ENCODE measurements around the gene KCTD6.

Gene KCTD6

GRCh38 chr3:58528629-58529028 is 36.7 kb downstream of the KCTD6 start:
- Histone ChIP-seq H3K4me2 (ENCODE audit: low read length) (no peak overlapping the region), H3K9me3 (ENCODE audit: insufficient read depth, low read length) (no peaks in the 10 kb centered on the region)
- no peak for TF ChIP-seq EZH2phosphoT487 (IDR thresholded peaks at IDR 0.05; ENCODE audit: low read depth)
- TF ChIP-seq, protein P1, sequence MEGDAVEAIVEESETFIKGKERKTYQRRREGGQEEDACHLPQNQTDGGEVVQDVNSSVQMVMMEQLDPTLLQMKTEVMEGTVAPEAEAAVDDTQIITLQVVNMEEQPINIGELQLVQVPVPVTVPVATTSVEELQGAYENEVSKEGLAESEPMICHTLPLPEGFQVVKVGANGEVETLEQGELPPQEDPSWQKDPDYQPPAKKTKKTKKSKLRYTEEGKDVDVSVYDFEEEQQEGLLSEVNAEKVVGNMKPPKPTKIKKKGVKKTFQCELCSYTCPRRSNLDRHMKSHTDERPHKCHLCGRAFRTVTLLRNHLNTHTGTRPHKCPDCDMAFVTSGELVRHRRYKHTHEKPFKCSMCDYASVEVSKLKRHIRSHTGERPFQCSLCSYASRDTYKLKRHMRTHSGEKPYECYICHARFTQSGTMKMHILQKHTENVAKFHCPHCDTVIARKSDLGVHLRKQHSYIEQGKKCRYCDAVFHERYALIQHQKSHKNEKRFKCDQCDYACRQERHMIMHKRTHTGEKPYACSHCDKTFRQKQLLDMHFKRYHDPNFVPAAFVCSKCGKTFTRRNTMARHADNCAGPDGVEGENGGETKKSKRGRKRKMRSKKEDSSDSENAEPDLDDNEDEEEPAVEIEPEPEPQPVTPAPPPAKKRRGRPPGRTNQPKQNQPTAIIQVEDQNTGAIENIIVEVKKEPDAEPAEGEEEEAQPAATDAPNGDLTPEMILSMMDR (IDR thresholded peaks at IDR 0.05; ENCODE audit: low read depth, low read length) = no peak

GRCh38 chr3:58529516-58530353 is 37.8 kb downstream of the KCTD6 start:
- H3K4me2 ChIP-seq (ENCODE audit: low read length) = no peak overlapping the region
- H3K27ac ChIP-seq (ENCODE audit: low read length) = no peak overlapping the region
- H3K4me1 ChIP-seq (ENCODE audit: low read length) = peaks cover 6% of the 10 kb centered on the region
- H3K4me3 ChIP-seq (ENCODE audit: low read length) = no peak overlapping the region
- H3K79me2 ChIP-seq (ENCODE audit: low read length) = no peaks in the 10 kb centered on the region
- no peaks in the 10 kb centered on the region for H3K36me3 ChIP-seq (replicated peaks; ENCODE audit: low read depth, low read length)
- no peak for TF ChIP-seq EZH2phosphoT487 (IDR thresholded peaks at IDR 0.05; ENCODE audit: low read depth)
- TF ChIP-seq, protein P1 (IDR thresholded peaks at IDR 0.05; ENCODE audit: low read depth, low read length) = peak; percentile 42
- H2AFZ ChIP-seq (ENCODE audit: low read depth, low read length) = no peak overlapping the region
- H4K20me1 ChIP-seq (ENCODE audit: insufficient read depth, low read length) = no peaks in the 10 kb centered on the region
- H3K27me3 ChIP-seq (ENCODE audit: low read depth, low read length) = no peaks in the 10 kb centered on the region
- H3K9me3 ChIP-seq (ENCODE audit: insufficient read depth, low read length) = no peaks in the 10 kb centered on the region
- no peak overlapping the region for H3K9ac ChIP-seq (ENCODE audit: low read length)

More at GRCh38 chr3:58528629-58529028, 36.7 kb downstream of the KCTD6 start:
- Histone ChIP-seq H3K4me3 (ENCODE audit: low read length) (no peak overlapping the region), H4K20me1 (ENCODE audit: insufficient read depth, low read length) (no peaks in the 10 kb centered on the region), H2AFZ (ENCODE audit: low read depth, low read length) (no peak overlapping the region), H3K4me1 (ENCODE audit: low read length) (peaks cover 6% of the 10 kb centered on the region), H3K36me3 (replicated peaks; ENCODE audit: low read depth, low read length) (no peaks in the 10 kb centered on the region), H3K9ac (ENCODE audit: low read length) (no peak overlapping the region), H3K27me3 (ENCODE audit: low read depth, low read length) (no peaks in the 10 kb centered on the region), H3K79me2 (ENCODE audit: low read length) (no peaks in the 10 kb centered on the region), H3K27ac (ENCODE audit: low read length) (no peak overlapping the region)

- Histone ChIP-seq H3K4me3 (ENCODE audit: low read length) (no peak overlapping the region), H3K36me3 (replicated peaks; ENCODE audit: low read depth, low read length) (no peaks in the 10 kb centered on the region), H3K4me2 (ENCODE audit: low read length) (no peak overlapping the region), H3K9me3 (ENCODE audit: insufficient read depth, low read length) (no peaks in the 10 kb centered on the region), H3K4me1 (ENCODE audit: low read length) (peaks cover 6% of the 10 kb centered on the region), H3K27me3 (ENCODE audit: low read depth, low read length) (no peaks in the 10 kb centered on the region), H3K9ac (ENCODE audit: low read length) (no peak overlapping the region), H3K27ac (ENCODE audit: low read length) (no peak overlapping the region), H2AFZ (ENCODE audit: low read depth, low read length) (no peak overlapping the region), H3K79me2 (ENCODE audit: low read length) (no peaks in the 10 kb centered on the region), H4K20me1 (ENCODE audit: insufficient read depth, low read length) (no peaks in the 10 kb centered on the region)
- TF ChIP-seq, protein P1 (IDR thresholded peaks at IDR 0.05; ENCODE audit: low read depth, low read length) = no peak
These were observed 38.5 kb downstream of the KCTD6 start for GRCh38 chr3:58530354-58530865.

- Histone ChIP-seq H3K27me3 (ENCODE audit: low read depth, low read length) (no peaks in the 10 kb centered on the region), H4K20me1 (ENCODE audit: insufficient read depth, low read length) (no peaks in the 10 kb centered on the region), H3K36me3 (replicated peaks; ENCODE audit: low read depth, low read length) (no peaks in the 10 kb centered on the region), H3K4me2 (ENCODE audit: low read length) (no peak overlapping the region), H2AFZ (ENCODE audit: low read depth, low read length) (no peak overlapping the region), H3K4me3 (ENCODE audit: low read length) (no peak overlapping the region), H3K4me1 (ENCODE audit: low read length) (peaks cover 6% of the 10 kb centered on the region), H3K9ac (ENCODE audit: low read length) (no peak overlapping the region), H3K79me2 (ENCODE audit: low read length) (no peaks in the 10 kb centered on the region), H3K27ac (ENCODE audit: low read length) (no peak overlapping the region), H3K9me3 (ENCODE audit: insufficient read depth, low read length) (no peaks in the 10 kb centered on the region)
- no peak for TF ChIP-seq EZH2phosphoT487 (IDR thresholded peaks at IDR 0.05; ENCODE audit: low read depth)
- TF ChIP-seq, protein P1 (IDR thresholded peaks at IDR 0.05; ENCODE audit: low read depth, low read length) = no peak
These were observed 39.7 kb downstream of the KCTD6 start for GRCh38 chr3:58531555-58531954.
